ENCODE results near the gene TMEM256. TPM values are rescaled to one million over a fixed set of nuclear protein-coding genes. Genes with fewer than 3 reads are reported as not detected.

Gene TMEM256
- polyA plus RNA-seq, 1 donor from 2014 or later: 161 TPM

DNA sequence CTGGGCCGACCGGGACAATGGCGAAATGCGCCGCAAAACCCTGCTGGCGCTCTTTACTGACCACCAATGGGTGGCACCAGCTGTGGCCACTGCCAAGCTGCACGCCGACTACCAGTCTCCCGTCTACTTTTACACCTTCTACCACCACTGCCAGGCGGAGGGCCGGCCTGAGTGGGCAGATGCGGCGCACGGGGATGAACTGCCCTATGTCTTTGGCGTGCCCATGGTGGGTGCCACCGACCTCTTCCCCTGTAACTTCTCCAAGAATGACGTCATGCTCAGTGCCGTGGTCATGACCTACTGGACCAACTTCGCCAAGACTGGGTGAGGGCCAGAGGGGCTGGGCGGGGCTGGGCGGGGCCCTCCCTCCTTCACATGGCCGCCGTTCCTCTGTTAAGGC, 11.9 kb upstream of the TMEM256 start:
- TF ChIP-seq POLR2AphosphoS5 (IDR thresholded peaks at IDR 0.05) (no peak), SMC3 (conservative IDR thresholded peaks at IDR 0.05; ENCODE audit: poor library complexity) (no peak)
- Histone ChIP-seq H3K9me2 (ENCODE audit: insufficient read depth, low read length) (no peaks in the 10 kb centered on the region), H3K27ac (ENCODE audit: low read length) (no peak overlapping the region)

DNA sequence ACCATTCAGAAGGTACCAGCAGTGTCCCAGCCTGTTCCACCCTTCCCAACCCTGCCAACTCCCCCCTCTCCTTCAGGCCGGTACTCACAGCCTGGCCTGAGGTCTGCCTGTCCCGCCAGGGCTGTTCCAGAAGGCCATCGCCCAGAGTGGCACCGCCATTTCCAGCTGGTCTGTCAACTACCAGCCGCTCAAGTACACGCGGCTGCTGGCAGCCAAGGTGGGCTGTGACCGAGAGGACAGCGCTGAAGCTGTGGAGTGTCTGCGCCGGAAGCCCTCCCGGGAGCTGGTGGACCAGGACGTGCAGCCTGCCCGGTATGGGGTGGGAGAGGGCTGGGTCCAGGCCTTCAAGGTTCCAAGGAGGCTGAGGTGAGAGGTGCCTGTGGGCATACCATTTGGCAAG, 10.9 kb upstream of the TMEM256 start:
- Histone ChIP-seq H3K27me3 (ENCODE audit: insufficient read depth, low read depth, low read length) (no peaks in the 10 kb centered on the region), H3K27ac (ENCODE audit: low read length) (no peak overlapping the region), H3K9me3 (ENCODE audit: low read length) (no peaks in the 10 kb centered on the region), H3K9ac (ENCODE audit: low read length) (no peak overlapping the region), H3K9me2 (ENCODE audit: insufficient read depth, low read length) (no peaks in the 10 kb centered on the region), H3F3A (ENCODE audit: insufficient read depth, low read length, poor library complexity, severe bottlenecking) (no peaks in the 10 kb centered on the region), H3K4me2 (ENCODE audit: low read length) (no peak overlapping the region), H3K4me3 (ENCODE audit: low read length) (no peak overlapping the region), H4K20me1 (ENCODE audit: insufficient read depth) (peaks cover 4% of the 10 kb centered on the region), H3K79me2 (replicated peaks; ENCODE audit: insufficient read depth, low read length) (no peaks in the 10 kb centered on the region), H2AFZ (ENCODE audit: low read depth, low read length) (no peak overlapping the region), H3K36me3 (ENCODE audit: insufficient read depth, low read length) (no peaks in the 10 kb centered on the region)
- TF ChIP-seq SMC3 (conservative IDR thresholded peaks at IDR 0.05; ENCODE audit: poor library complexity) (no peak), RAD21 (conservative IDR thresholded peaks at IDR 0.05) (no peak), MXI1 (conservative IDR thresholded peaks at IDR 0.05; ENCODE audit: poor library complexity, severe bottlenecking) (no peak), TAF1 (IDR thresholded peaks at IDR 0.05; ENCODE audit: low read depth) (no peak), POLR2AphosphoS5 (IDR thresholded peaks at IDR 0.05) (no peak), EP300 (conservative IDR thresholded peaks at IDR 0.05; ENCODE audit: poor library complexity, severe bottlenecking) (no peak), EZH2 (IDR thresholded peaks at IDR 0.05; ENCODE audit: borderline replicate concordance, insufficient read depth, low read length, poor library complexity, severe bottlenecking) (no peak)
- TF ChIP-seq, protein P1, sequence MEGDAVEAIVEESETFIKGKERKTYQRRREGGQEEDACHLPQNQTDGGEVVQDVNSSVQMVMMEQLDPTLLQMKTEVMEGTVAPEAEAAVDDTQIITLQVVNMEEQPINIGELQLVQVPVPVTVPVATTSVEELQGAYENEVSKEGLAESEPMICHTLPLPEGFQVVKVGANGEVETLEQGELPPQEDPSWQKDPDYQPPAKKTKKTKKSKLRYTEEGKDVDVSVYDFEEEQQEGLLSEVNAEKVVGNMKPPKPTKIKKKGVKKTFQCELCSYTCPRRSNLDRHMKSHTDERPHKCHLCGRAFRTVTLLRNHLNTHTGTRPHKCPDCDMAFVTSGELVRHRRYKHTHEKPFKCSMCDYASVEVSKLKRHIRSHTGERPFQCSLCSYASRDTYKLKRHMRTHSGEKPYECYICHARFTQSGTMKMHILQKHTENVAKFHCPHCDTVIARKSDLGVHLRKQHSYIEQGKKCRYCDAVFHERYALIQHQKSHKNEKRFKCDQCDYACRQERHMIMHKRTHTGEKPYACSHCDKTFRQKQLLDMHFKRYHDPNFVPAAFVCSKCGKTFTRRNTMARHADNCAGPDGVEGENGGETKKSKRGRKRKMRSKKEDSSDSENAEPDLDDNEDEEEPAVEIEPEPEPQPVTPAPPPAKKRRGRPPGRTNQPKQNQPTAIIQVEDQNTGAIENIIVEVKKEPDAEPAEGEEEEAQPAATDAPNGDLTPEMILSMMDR (IDR thresholded peaks at IDR 0.05; ENCODE audit: poor library complexity, severe bottlenecking): no peak
- TF ChIP-seq, protein P2, sequence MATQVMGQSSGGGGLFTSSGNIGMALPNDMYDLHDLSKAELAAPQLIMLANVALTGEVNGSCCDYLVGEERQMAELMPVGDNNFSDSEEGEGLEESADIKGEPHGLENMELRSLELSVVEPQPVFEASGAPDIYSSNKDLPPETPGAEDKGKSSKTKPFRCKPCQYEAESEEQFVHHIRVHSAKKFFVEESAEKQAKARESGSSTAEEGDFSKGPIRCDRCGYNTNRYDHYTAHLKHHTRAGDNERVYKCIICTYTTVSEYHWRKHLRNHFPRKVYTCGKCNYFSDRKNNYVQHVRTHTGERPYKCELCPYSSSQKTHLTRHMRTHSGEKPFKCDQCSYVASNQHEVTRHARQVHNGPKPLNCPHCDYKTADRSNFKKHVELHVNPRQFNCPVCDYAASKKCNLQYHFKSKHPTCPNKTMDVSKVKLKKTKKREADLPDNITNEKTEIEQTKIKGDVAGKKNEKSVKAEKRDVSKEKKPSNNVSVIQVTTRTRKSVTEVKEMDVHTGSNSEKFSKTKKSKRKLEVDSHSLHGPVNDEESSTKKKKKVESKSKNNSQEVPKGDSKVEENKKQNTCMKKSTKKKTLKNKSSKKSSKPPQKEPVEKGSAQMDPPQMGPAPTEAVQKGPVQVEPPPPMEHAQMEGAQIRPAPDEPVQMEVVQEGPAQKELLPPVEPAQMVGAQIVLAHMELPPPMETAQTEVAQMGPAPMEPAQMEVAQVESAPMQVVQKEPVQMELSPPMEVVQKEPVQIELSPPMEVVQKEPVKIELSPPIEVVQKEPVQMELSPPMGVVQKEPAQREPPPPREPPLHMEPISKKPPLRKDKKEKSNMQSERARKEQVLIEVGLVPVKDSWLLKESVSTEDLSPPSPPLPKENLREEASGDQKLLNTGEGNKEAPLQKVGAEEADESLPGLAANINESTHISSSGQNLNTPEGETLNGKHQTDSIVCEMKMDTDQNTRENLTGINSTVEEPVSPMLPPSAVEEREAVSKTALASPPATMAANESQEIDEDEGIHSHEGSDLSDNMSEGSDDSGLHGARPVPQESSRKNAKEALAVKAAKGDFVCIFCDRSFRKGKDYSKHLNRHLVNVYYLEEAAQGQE (IDR thresholded peaks at IDR 0.05; ENCODE audit: borderline replicate concordance): no peak

More for the DNA sequence above, 11.9 kb upstream of the TMEM256 start:
- no peaks in the 10 kb centered on the region for H3K36me3 ChIP-seq (ENCODE audit: insufficient read depth, low read length)
- H4K20me1 ChIP-seq (ENCODE audit: insufficient read depth): peaks cover 4% of the 10 kb centered on the region
- no peaks in the 10 kb centered on the region for H3K9me3 ChIP-seq (ENCODE audit: low read length)
- no peaks in the 10 kb centered on the region for H3K27me3 ChIP-seq (ENCODE audit: insufficient read depth, low read depth, low read length)
- H3F3A ChIP-seq (ENCODE audit: insufficient read depth, low read length, poor library complexity, severe bottlenecking): no peaks in the 10 kb centered on the region
- no peak overlapping the region for H2AFZ ChIP-seq (ENCODE audit: low read depth, low read length)
- H3K9ac ChIP-seq (ENCODE audit: low read length): no peak overlapping the region
- H3K4me2 ChIP-seq (ENCODE audit: low read length): no peak overlapping the region
- H3K79me2 ChIP-seq (replicated peaks; ENCODE audit: insufficient read depth, low read length): no peaks in the 10 kb centered on the region
- no peak overlapping the region for H3K4me3 ChIP-seq (ENCODE audit: low read length)
